HG02623 (cell line): ENCODE measurements around the gene GNB1L.
A peak's percentile ranks its signal among the peaks of the same experiment; 100 is the strongest.

Experiments used
- ATAC-seq: cut with Tn5 transposase; IDR thresholded peaks from one replicate; pipeline ENCODE4 v1.9.1; 2021; ENCODE audit warnings: moderate library complexity; ENCODE audit not compliant: unreplicated experiment

Gene GNB1L, protein sequence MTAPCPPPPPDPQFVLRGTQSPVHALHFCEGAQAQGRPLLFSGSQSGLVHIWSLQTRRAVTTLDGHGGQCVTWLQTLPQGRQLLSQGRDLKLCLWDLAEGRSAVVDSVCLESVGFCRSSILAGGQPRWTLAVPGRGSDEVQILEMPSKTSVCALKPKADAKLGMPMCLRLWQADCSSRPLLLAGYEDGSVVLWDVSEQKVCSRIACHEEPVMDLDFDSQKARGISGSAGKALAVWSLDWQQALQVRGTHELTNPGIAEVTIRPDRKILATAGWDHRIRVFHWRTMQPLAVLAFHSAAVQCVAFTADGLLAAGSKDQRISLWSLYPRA

DNA sequence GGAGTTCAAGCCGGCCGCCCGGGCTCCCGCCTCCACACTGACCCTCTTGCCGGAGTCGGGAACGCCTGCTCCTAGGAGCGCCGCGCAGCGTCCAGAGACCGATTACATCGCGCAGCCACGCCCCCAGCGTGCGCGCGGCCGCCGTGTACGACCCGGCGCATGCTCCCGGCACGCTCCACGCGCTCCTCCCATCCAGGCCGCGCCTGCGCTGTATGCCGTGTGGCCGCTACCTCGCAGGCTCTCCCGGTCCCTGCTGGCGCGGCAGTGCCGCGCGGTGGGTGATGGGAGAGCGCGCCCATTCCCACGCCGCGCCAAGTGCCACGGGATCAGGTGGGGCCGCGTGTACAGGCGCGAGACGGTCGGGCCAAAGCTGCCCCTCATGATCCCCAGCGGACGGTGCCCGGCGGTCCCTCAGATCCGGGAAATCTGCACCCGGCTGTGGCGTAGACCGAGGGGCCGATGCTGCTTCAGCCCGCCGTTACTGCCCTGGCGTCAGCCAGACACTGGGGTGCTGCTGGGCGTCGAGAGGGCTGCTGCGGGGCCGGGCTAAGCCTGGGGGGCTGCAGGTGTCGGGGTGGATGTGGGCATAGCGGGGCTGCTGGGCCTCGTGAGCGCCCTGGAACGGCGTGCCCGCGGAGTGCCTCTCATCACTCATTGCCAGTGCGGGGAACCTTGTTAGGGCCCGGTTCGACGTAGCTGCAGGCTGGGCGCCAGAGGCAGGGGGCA, at the start of gene GNB1L, which contains the start of gene RTL10:
Gene GNB1L, minus strand, starts transcription at position 97 of the 726 bp plus-strand sequence. CDS start 33,519 bp downstream, outside the sequence.
Gene RTL10, minus strand, starts transcription at position 97 of the 726 bp plus-strand sequence. CDS start 2,613 bp downstream, outside the sequence.
- ATAC-seq: peak; percentile 81

DNA sequence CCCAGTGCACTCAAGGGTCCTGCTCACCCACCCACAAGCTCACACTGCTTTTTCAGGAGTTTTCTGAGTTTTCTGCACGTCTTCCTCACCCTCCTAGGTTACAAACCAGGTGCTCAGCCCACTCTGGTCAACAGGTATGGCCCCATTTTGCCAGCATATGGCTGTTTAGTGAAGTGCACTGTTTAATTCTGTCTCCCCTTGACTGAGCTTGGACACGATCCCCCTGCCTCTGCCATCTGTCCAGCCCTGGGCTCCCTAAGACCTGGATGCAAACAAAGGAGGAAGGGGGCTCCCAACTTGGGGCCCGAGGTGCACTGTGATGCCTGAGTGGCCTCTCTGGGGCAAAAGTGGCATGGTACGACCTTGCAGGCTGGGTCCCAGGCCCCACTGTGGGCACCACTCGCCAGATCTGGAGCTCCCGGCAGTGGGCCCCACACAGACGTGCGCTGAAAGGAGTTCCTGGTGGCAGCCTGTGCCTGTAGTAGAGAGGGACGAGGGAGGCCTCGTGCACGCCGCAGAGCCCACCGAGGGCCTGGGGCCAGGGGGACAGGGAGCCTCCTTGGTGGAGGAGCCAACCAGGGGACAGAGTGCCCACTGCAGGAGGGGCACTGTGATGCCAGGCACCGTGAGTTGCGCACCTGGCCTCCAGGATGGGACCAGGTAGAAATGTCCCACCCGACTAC, 49.6 kb upstream of the GNB1L start:
- ATAC-seq: no peak

GRCh38 chr22:19903513-19903912, 48.8 kb upstream of the GNB1L start:
- ATAC-seq: no peak

- ATAC-seq: no peak
Measured at GRCh38 chr22:19903031-19903430, 48.4 kb upstream of the GNB1L start.

GRCh38 chr22:19902245-19902715, 47.6 kb upstream of the GNB1L start:
- no peak for ATAC-seq

DNA sequence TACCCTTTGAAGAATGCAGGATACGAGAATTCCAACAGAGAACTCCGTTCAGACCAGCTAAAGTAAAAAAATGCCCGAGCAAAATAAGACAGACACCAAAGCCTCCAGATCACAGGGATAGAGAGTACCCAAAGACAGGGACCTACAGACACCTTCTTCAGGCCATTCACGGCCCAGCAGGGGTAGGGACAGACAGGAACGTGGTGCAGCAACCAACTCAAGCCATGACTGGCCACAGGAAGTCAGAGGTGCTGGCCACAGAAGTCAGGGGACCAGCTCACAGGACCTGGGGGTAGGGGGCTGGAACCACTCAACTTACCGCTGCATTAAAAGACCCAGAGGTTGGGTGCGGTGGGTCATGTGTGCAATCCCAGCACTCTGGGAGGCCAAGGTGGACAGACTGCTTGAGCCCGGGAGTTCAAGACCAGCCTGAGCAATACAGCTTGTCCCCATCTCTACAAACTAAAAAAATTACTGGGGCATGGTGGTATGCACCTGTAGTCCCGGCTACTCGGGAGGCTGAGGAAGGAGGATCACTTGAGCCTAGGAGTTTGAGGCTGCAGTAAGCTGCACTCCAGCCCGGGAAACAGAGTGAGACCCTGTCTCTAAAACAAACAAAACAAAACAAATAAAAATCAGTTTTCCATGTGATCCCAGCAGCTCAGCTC, 47.0 kb upstream of the GNB1L start:
- no peak for ATAC-seq

- ATAC-seq: no peak
Measured at GRCh38 chr22:19900707-19901436, 46.2 kb upstream of the GNB1L start.

DNA sequence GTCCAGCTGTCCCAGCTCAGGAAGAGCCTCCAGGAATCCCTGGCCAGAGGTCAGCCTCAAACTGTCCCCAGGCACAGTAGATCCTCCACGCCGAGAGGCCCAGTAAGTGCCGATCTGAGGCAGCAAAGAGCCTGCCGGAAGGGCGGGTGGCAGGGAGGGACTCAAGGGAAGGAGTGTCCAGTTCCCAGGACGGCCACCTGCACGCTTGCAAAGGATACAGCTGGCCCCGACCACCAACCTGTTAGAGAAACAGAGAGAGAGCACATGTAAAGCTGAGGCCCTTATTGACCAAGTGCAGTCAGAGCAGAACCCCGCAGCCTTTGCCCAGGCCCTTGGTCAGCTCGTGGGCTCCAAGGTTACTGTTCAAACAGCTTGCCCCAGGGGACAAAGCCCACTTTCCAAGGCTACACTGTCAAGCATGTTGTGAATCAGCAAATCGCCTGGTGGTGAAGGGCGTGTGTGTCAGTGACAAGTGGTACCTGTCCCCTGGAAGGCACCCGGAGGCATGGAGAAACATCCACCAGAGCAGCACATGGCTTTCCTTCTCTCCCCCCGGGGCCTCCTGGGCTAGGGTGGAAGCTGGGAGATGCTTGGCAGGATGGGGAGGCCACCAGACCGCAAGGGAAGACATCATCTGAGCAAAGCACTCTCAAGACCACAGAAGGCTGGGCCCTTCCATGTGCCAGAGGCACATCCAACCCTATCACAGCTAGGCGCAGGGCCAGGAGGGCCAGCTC, 44.3 kb upstream of the GNB1L start:
- no peak for ATAC-seq

DNA sequence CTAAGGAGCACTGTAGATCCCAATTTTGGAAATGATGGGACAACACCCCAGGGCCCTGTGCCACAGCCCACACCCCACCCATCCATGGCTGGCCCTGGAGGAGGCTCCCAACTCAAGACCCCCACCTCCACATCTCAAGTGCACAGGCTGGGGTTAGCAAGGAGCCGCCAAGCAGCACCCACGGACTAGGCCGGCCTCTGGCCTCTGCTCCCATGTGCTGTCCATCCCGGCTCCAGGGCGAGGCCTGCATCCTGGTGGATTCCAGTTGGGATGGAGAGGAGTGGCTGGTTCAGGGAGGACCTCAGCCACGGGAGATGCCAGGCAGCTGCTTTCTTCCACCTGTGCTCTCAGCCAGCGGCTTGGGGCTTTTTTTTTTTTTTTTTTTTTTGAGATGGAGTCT, 43.5 kb upstream of the GNB1L start:
- no peak for ATAC-seq

- no peak for ATAC-seq
Measured at GRCh38 chr22:19897726-19898125, 43.1 kb upstream of the GNB1L start.

GRCh38 chr22:19896665-19897355, 42.1 kb upstream of the GNB1L start:
- no peak for ATAC-seq

DNA sequence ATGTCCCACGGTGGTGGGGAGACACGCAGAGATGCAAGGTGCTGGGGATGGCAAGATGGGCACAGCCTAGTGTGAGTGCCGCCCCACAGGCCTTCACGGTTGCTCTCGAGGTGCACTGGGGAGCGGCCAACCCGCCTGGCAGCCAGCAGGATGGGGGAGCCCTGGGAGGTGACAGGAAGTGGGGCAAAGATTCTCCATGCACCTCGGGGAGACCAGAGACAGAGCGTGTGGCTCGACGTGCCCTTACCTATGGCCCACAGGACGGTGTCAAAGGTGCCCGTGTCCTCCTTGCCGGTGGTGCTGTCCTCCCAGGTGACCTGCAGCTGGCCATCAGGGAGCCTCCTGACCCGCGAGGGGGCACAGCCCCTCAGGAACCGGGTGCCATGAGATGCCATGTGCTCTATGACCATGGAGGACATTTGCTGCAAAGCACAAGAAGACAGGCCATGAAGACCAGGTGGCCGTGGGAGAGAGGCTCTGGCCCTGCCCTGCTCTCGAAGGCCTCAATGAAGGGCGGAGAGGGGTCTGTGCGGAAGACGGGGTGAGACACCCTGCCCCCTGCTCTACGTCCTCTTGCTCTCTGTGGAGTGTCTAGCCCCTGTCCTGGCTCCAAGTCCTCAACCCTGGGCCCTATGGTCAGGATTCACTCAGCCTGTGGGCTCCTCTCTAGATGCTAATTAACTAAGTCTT, 40.6 kb upstream of the GNB1L start:
- ATAC-seq: no peak

DNA sequence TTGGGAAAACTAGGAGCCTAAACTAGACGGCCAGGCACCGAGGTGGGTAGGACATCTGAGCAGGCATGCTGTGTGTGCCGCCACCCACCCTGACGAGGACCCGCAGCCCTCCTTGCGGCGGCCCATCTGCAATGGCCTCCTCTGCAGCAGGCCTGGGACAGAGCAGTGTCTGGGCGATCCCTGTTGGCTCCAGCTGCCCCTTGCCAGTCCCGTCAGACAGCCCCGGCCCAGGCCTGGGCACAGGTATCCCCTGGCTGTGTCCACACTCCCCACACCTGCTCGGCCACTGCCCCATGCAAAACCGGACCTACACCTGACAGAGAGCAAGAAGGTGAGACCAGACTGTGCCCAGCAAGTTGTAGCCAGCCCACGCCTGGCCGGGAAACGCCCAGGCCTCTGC, 38.7 kb upstream of the GNB1L start:
- ATAC-seq: no peak

GRCh38 chr22:19892925-19893324, 38.3 kb upstream of the GNB1L start:
- no peak for ATAC-seq

GRCh38 chr22:19892257-19892879, 37.7 kb upstream of the GNB1L start:
- ATAC-seq: no peak

GRCh38 chr22:19891317-19892256, 36.9 kb upstream of the GNB1L start:
- no peak for ATAC-seq
